Caco-2 (cell line): ENCODE measurements around the gene PTPRF. TPM values are rescaled to one million over a fixed set of nuclear protein-coding genes. Genes with fewer than 3 reads are reported as not detected.

Source experiments
- BruUV-seq: library from RNA; stranded (reverse); fragments of 400-500 nt; replicated peaks from 2 replicates; lab custom pipeline; 2021; lab: Mats Ljungman, UMichigan
- CTCF ChIA-PET: fragments of 300-600 bp; sonication (Branson Sonifier 250); formaldehyde crosslinking; loops from one replicate; lab custom pipeline; 2022; ENCODE audit warnings: antibody characterized with exemption; lab: Charles Lee
- POLR2A ChIA-PET: fragments of 300-600 bp; sonication (Branson Sonifier 250); formaldehyde crosslinking; loops from one replicate; lab custom pipeline; 2022; ENCODE audit warnings: antibody characterized with exemption; lab: Charles Lee
- DNase-seq, 2 experiments: peaks; one replicate each; pipeline versions ENCODE4 v3.0.0 to v3.0.0-alpha.2; 2020 to 2022
- H3K27me3 ChIP-seq: replicated peaks from 2 replicates; pipeline ENCODE4 v1.6.0; 2011; ENCODE audit warnings: low read length; ENCODE audit not compliant: control insufficient read depth, insufficient read depth
- H3K36me3 ChIP-seq: 2 replicates; pipeline ENCODE4 v1.5.1; 2011; ENCODE audit warnings: low read length; ENCODE audit not compliant: control insufficient read depth, insufficient read depth
- H3K4me1 ChIP-seq: fragments of 250-450 bp; sonication (Bioruptor Pico); 2 replicates; pipeline ENCODE4 v1.5.1; 2020; ENCODE audit warnings: mild to moderate bottlenecking
- H3K4me3 ChIP-seq: 2 replicates; pipeline ENCODE4 v1.5.1; 2011; ENCODE audit warnings: low read depth, mild to moderate bottlenecking, control low read depth, low read length
- H3K9me3 ChIP-seq: fragments of 250-450 bp; sonication (Bioruptor Pico); 2 replicates; pipeline ENCODE4 v1.5.1; 2020; ENCODE audit warnings: mild to moderate bottlenecking, moderate library complexity
- H3K27ac Mint-ChIP-seq: one replicate; pipeline ENCODE4 v1.8.0; 2022; ENCODE audit warnings: mixed read lengths; ENCODE audit not compliant: unreplicated experiment
- H3K27me3 Mint-ChIP-seq: one replicate; pipeline ENCODE4 v1.8.0; 2022; ENCODE audit warnings: mixed read lengths; ENCODE audit not compliant: insufficient read depth, unreplicated experiment
- H3K36me3 Mint-ChIP-seq: one replicate; pipeline ENCODE4 v1.8.0; 2022; ENCODE audit warnings: mild to moderate bottlenecking, mixed read lengths; ENCODE audit not compliant: insufficient read depth, unreplicated experiment
- H3K4me1 Mint-ChIP-seq: one replicate; pipeline ENCODE4 v1.8.0; 2022; ENCODE audit warnings: low read depth, mixed read lengths; ENCODE audit not compliant: unreplicated experiment
- H3K4me3 Mint-ChIP-seq: one replicate; pipeline ENCODE4 v1.8.0; 2022; ENCODE audit warnings: mild to moderate bottlenecking, moderate library complexity, mixed read lengths; ENCODE audit not compliant: unreplicated experiment
- H3K9me3 Mint-ChIP-seq: one replicate; pipeline ENCODE4 v1.8.0; 2022; ENCODE audit warnings: mixed read lengths; ENCODE audit not compliant: unreplicated experiment
- CTCF ChIP-seq, 2 experiments: fragments of 200-600 bp in 1 of 2; IDR thresholded peaks; 1 replicate in 1 of 2; 2 replicates in 1 of 2; pipeline versions ENCODE4 v1.5.1 to v1.8.0; 2011 to 2022; ENCODE audit warnings: antibody characterized with exemption in 1 of 2, control low read depth in 1 of 2, inconsistent platforms in 1 of 2, low read depth in 1 of 2, low read length in 1 of 2, mild to moderate bottlenecking in 1 of 2, moderate library complexity in 1 of 2; ENCODE audit not compliant: insufficient read depth in 1 of 2, severe bottlenecking in 1 of 2, unreplicated experiment in 1 of 2
- intact Hi-C: fragments of 100-400 bp; cut with micrococcal nuclease; formaldehyde crosslinking; loops from one replicate; pipeline ENCODE4 v1.10.0; 2022; ENCODE audit not compliant: unreplicated experiment
- total RNA-seq: library from RNA; stranded (reverse); gene quantifications from 2 replicates; pipeline ENCODE4 v1.2.3, GENCODE V29; 2022

PTPRF gene
- total RNA-seq, 1 experiment from 2014 or later: 158 TPM

DNA sequence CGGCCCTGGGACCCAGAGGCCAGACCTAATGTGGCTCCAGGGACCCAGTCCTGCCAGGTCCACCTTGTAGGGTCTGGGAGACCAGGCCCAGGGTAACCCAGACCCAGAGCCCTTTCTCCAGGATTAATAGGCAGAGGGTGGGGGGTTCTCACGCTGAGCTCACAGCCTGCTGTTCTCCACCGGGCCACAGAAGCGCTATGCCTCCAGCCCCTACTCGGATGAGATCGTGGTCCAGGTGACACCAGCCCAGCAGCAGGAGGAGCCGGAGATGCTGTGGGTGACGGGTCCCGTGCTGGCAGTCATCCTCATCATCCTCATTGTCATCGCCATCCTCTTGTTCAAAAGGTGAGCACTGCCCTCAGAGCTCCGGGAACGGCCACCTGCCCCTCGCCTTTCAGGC, 75.9 kb downstream of the PTPRF start:
- intact Hi-C loops: no loop called here
- peaks cover 3% of the 10 kb centered on the region for H3K36me3 ChIP-seq

DNA sequence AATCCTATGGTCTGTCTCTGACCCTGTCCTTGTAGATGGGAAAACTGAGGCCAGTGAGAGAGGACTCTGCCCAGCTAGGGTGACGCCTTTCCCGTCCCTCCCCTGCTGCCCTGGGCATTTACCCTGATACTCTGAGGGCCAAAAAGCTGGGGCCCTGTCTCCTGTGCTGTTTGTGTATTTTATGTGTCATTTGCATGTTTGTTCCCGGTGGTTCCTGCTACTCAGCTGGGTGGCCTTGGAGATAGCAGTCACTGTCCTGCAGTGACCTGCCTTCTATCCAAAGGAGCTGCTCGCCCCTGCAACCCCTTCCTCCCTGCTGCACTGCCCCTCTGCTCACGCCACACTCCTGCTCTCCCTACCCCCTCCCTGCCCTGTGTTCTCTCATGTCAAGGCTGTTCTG, 78.1 kb downstream of the PTPRF start:
- BruUV-seq: no TSS peak
- Mint-ChIP-seq H3K4me3 (no peak overlapping the region), H3K27me3 (no peaks in the 10 kb centered on the region), H3K36me3 (peaks cover 55% of the 10 kb centered on the region), H3K9me3 (no peaks in the 10 kb centered on the region), H3K27ac (no peak overlapping the region), H3K4me1 (no peaks in the 10 kb centered on the region)
- no peak for DNase-seq
- peaks cover 3% of the 10 kb centered on the region for H3K36me3 ChIP-seq
- H3K27me3 ChIP-seq: no peaks in the 10 kb centered on the region
- no peak overlapping the region for H3K4me3 ChIP-seq
- intact Hi-C loops: no loop called here
- H3K4me1 ChIP-seq: no peaks in the 10 kb centered on the region
- H3K9me3 ChIP-seq: no peaks in the 10 kb centered on the region
- ChIA-PET CTCF (no interaction called here), POLR2A (no interaction called here)
- TF ChIP-seq CTCF (IDR thresholded peaks at IDR 0.05; ENCODE audit: insufficient read depth in 1 of 2, low read depth in 1 of 2, low read length in 1 of 2, severe bottlenecking in 1 of 2, unreplicated experiment in 1 of 2): no peak

More for the DNA sequence above, 75.9 kb downstream of the PTPRF start:
- Mint-ChIP-seq H3K36me3 (peaks cover 47% of the 10 kb centered on the region), H3K27ac (no peak overlapping the region), H3K27me3 (no peaks in the 10 kb centered on the region), H3K9me3 (no peaks in the 10 kb centered on the region), H3K4me3 (no peak overlapping the region), H3K4me1 (no peaks in the 10 kb centered on the region)
- no TSS peak for BruUV-seq
- Histone ChIP-seq H3K27me3 (no peaks in the 10 kb centered on the region), H3K4me1 (no peaks in the 10 kb centered on the region), H3K9me3 (no peaks in the 10 kb centered on the region), H3K4me3 (no peak overlapping the region)
- ChIA-PET POLR2A (no interaction called here), CTCF (no interaction called here)
- DNase-seq: no peak
- TF ChIP-seq CTCF (IDR thresholded peaks at IDR 0.05; ENCODE audit: insufficient read depth in 1 of 2, low read depth in 1 of 2, low read length in 1 of 2, severe bottlenecking in 1 of 2, unreplicated experiment in 1 of 2): no peak

GRCh38 chr1:43610339-43610738, 79.7 kb downstream of the PTPRF start:
- intact Hi-C loops: no loop called here
- no peak overlapping the region for H3K4me3 ChIP-seq
- no peaks in the 10 kb centered on the region for H3K9me3 ChIP-seq
- peaks cover 3% of the 10 kb centered on the region for H3K36me3 ChIP-seq
- ChIA-PET CTCF (no interaction called here), POLR2A (no interaction called here)
- no peaks in the 10 kb centered on the region for H3K27me3 Mint-ChIP-seq
- no peaks in the 10 kb centered on the region for H3K9me3 Mint-ChIP-seq
- no peak for TF ChIP-seq CTCF (IDR thresholded peaks at IDR 0.05; ENCODE audit: insufficient read depth in 1 of 2, low read depth in 1 of 2, low read length in 1 of 2, severe bottlenecking in 1 of 2, unreplicated experiment in 1 of 2)
- no peak overlapping the region for H3K27ac Mint-ChIP-seq
- H3K4me1 Mint-ChIP-seq: no peaks in the 10 kb centered on the region
- no peaks in the 10 kb centered on the region for H3K27me3 ChIP-seq
- H3K4me3 Mint-ChIP-seq: no peak overlapping the region
- no peaks in the 10 kb centered on the region for H3K4me1 ChIP-seq
- no TSS peak for BruUV-seq
- H3K36me3 Mint-ChIP-seq: peaks cover 47% of the 10 kb centered on the region
- no peak for DNase-seq
